GM23248 (cell line): ENCODE measurements around the gene CENPX. TPM values are rescaled to one million over a fixed set of nuclear protein-coding genes. Genes with fewer than 3 reads are reported as not detected.

Source experiments
- DNase-seq: peaks from one replicate; pipeline ENCODE4 v3.0.0-alpha.2; 2015
- H2AFZ ChIP-seq: fragments of 200-600 bp; sonication (generic); 2 replicates; pipeline ENCODE4 v1.6.1; 2016; ENCODE audit warnings: antibody characterized with exemption
- H3F3A ChIP-seq: fragments of 200-600 bp; sonication (generic); 2 replicates; pipeline ENCODE4 v1.6.1; 2016; ENCODE audit warnings: mild to moderate bottlenecking, antibody characterized with exemption, mixed run types; ENCODE audit not compliant: insufficient read depth
- H3K27ac ChIP-seq: fragments of 200-600 bp; sonication (generic); 2 replicates; pipeline ENCODE4 v1.5.1; 2016; ENCODE audit warnings: mild to moderate bottlenecking
- H3K27me3 ChIP-seq: fragments of 200-600 bp; sonication (generic); replicated peaks from 2 replicates; pipeline ENCODE4 v1.6.1; 2016; ENCODE audit warnings: mild to moderate bottlenecking; ENCODE audit not compliant: insufficient read depth
- H3K36me3 ChIP-seq: fragments of 200-600 bp; sonication (generic); 2 replicates; pipeline ENCODE4 v1.6.1; 2016; ENCODE audit warnings: low read depth, mild to moderate bottlenecking
- H3K4me1 ChIP-seq: fragments of 200-600 bp; sonication (generic); 2 replicates; pipeline ENCODE4 v1.6.1; 2016; ENCODE audit warnings: mild to moderate bottlenecking; ENCODE audit not compliant: insufficient read depth
- H3K4me2 ChIP-seq: fragments of 200-600 bp; sonication (generic); one replicate; pipeline ENCODE4 v1.6.1; 2016; ENCODE audit warnings: mild to moderate bottlenecking; ENCODE audit not compliant: unreplicated experiment
- H3K4me3 ChIP-seq: fragments of 200-600 bp; sonication (generic); 2 replicates; pipeline ENCODE4 v1.5.1; 2016; ENCODE audit warnings: mild to moderate bottlenecking
- H3K79me2 ChIP-seq: fragments of 200-600 bp; sonication (generic); 2 replicates; pipeline ENCODE4 v1.6.1; 2016; ENCODE audit warnings: mild to moderate bottlenecking; ENCODE audit not compliant: insufficient read depth
- H3K9ac ChIP-seq: fragments of 200-600 bp; sonication (generic); 2 replicates; pipeline ENCODE4 v1.6.1; 2016; ENCODE audit warnings: mild to moderate bottlenecking
- H3K9me2 ChIP-seq: fragments of 200-600 bp; sonication (generic); 2 replicates; pipeline ENCODE4 v1.6.1; 2016; ENCODE audit warnings: mixed run types, mild to moderate bottlenecking, moderate library complexity; ENCODE audit not compliant: insufficient read depth
- H3K9me3 ChIP-seq: fragments of 200-600 bp; sonication (generic); one replicate; pipeline ENCODE4 v1.6.1; 2017; ENCODE audit warnings: low read depth
- H4K20me1 ChIP-seq: fragments of 200-600 bp; sonication (generic); 2 replicates; pipeline ENCODE4 v1.6.0; 2016; ENCODE audit not compliant: insufficient read depth
- EZH2 ChIP-seq: fragments of 200-600 bp; sonication (generic); IDR thresholded peaks from 2 replicates; pipeline ENCODE4 v1.6.1; 2018; ENCODE audit warnings: antibody characterized with exemption, mild to moderate bottlenecking; ENCODE audit not compliant: insufficient read depth, poor library complexity, severe bottlenecking
- EZH2phosphoT487 ChIP-seq: fragments of 200-600 bp; sonication (generic); IDR thresholded peaks from 2 replicates; pipeline ENCODE4 v1.6.1; 2018; ENCODE audit warnings: antibody characterized with exemption, moderate library complexity, mild to moderate bottlenecking, low read depth; ENCODE audit not compliant: insufficient read depth
- WGBS, 2 experiments: methylation state at CpG; one replicate each; pipeline ENCODE4 v1.1.6; 2015 to 2017; ENCODE audit warnings: low lambda C conversion rate in 2 of 2, low coverage in 1 of 2; ENCODE audit errors: missing lambda C conversion rate in 2 of 2; 5-methylcytosine and 5-hydroxymethylcytosine counted together
- in situ Hi-C: fragments of 300-500 bp; cut with MboI; formaldehyde crosslinking; loops from 2 replicates; pipeline ENCODE4 v1.15.0; 2020
- polyA plus RNA-seq: library from polyadenylated mRNA; unstranded; fragments of >200 nt; fragmentation: Nextera tagmentation; extraction: Ambion mirVana; gene quantifications from 2 replicates; pipeline ENCODE4 v1.2.1, GENCODE V29; 2016
- total RNA-seq: library from RNA; depleted of rRNA; stranded (reverse); fragments of >200 nt; shearing (Covaris generic); gene quantifications from 2 replicates; pipeline ENCODE4 v1.2.3, GENCODE V29; 2014

CENPX gene
- total and polyA plus RNA-seq, 2 experiments from 2014 or later, result 43.9 to 68.6 TPM

GRCh38 chr17:82050152-82050760, 27.6 kb upstream of the CENPX start:
- Histone ChIP-seq H3K9me2 (no peaks in the 10 kb centered on the region), H3K4me2 (peak overlapping the region; percentile 65), H3K36me3 (no peaks in the 10 kb centered on the region), H3K79me2 (peaks cover 33% of the 10 kb centered on the region), H3F3A (no peaks in the 10 kb centered on the region), H3K27me3 (no peaks in the 10 kb centered on the region), H3K9me3 (no peaks in the 10 kb centered on the region), H3K9ac (peak overlapping the region; percentile 86), H4K20me1 (no peaks in the 10 kb centered on the region), H3K27ac (no peak overlapping the region), H3K4me1 (peaks cover 6% of the 10 kb centered on the region), H3K4me3 (peak overlapping the region; percentile 98), H2AFZ (no peak overlapping the region)
- WGBS, 2 experiments, result 86% methylated on average over 28 of the region's 28 CpGs
- in situ Hi-C loops, result no loop called here
- no peak for TF ChIP-seq EZH2phosphoT487
- TF ChIP-seq EZH2, result no peak
- no peak for DNase-seq

- Histone ChIP-seq H3K27me3 (no peaks in the 10 kb centered on the region), H3K36me3 (no peaks in the 10 kb centered on the region), H3K9me2 (no peaks in the 10 kb centered on the region), H3K9ac (no peak overlapping the region), H3K4me3 (no peak overlapping the region), H3K27ac (no peak overlapping the region), H4K20me1 (no peaks in the 10 kb centered on the region), H3K4me1 (peaks cover 6% of the 10 kb centered on the region), H3K4me2 (no peak overlapping the region), H3K79me2 (peaks cover 33% of the 10 kb centered on the region), H3F3A (no peaks in the 10 kb centered on the region), H2AFZ (no peak overlapping the region), H3K9me3 (no peaks in the 10 kb centered on the region)
- WGBS, 2 experiments, result 92 to 94% methylated on average over 8 to 16 of the region's 16 CpGs
- in situ Hi-C loops, result no loop called here
- DNase-seq, result no peak
- no peak for TF ChIP-seq EZH2phosphoT487
- no peak for TF ChIP-seq EZH2
These were observed 26.9 kb upstream of the CENPX start for GRCh38 chr17:82049521-82049971.

- in situ Hi-C loops, result no loop called here
- no peak overlapping the region for H2AFZ ChIP-seq
- H3K27ac ChIP-seq, result no peak overlapping the region
- no peak overlapping the region for H3K4me2 ChIP-seq
- DNase-seq, result peak; percentile 31
- H3K4me1 ChIP-seq, result peaks cover 6% of the 10 kb centered on the region
- no peaks in the 10 kb centered on the region for H3K9me2 ChIP-seq
- H4K20me1 ChIP-seq, result no peaks in the 10 kb centered on the region
- no peaks in the 10 kb centered on the region for H3K9me3 ChIP-seq
- 65 to 70% methylated on average over 8 of the region's 8 CpGs for WGBS, 2 experiments
- H3K9ac ChIP-seq, result no peak overlapping the region
- peaks cover 31% of the 10 kb centered on the region for H3K79me2 ChIP-seq
- TF ChIP-seq EZH2 (no peak), EZH2phosphoT487 (no peak)
- H3K27me3 ChIP-seq, result no peaks in the 10 kb centered on the region
- no peaks in the 10 kb centered on the region for H3F3A ChIP-seq
- no peak overlapping the region for H3K4me3 ChIP-seq
- no peaks in the 10 kb centered on the region for H3K36me3 ChIP-seq
These were observed 26.4 kb upstream of the CENPX start for GRCh38 chr17:82049106-82049505.

GRCh38 chr17:82048571-82048971, 25.9 kb upstream of the CENPX start:
- in situ Hi-C loops, result no loop called here
- no peak for DNase-seq
- H2AFZ ChIP-seq, result no peak overlapping the region

More at GRCh38 chr17:82048571-82048971, 25.9 kb upstream of the CENPX start:
- Histone ChIP-seq H3K9me2 (no peaks in the 10 kb centered on the region), H3K9me3 (no peaks in the 10 kb centered on the region), H3F3A (no peaks in the 10 kb centered on the region), H3K27ac (no peak overlapping the region), H3K4me3 (no peak overlapping the region), H3K4me1 (peaks cover 6% of the 10 kb centered on the region), H3K4me2 (no peak overlapping the region), H3K9ac (no peak overlapping the region), H3K79me2 (peaks cover 26% of the 10 kb centered on the region), H3K27me3 (no peaks in the 10 kb centered on the region), H3K36me3 (no peaks in the 10 kb centered on the region), H4K20me1 (no peaks in the 10 kb centered on the region)
- TF ChIP-seq EZH2phosphoT487 (no peak), EZH2 (no peak)
- WGBS, 2 experiments, result 85 to 90% methylated on average over 8 to 19 of the region's 20 CpGs
